K562 (cell line): Measurements from ENCODE around the gene SPTBN4. TPM values are rescaled to one million over a fixed set of nuclear protein-coding genes. Genes with fewer than 3 reads are reported as not detected.
A peak's percentile ranks its signal among the peaks of the same experiment; 100 is the strongest.

Experiments
- ATAC-seq: fragments of 200-7000 bp; cut with Tn5 transposase; 3 replicates; pipeline ENCODE4 v1.9.1; 2020; ENCODE audit warnings: moderate library complexity
- BruUV-seq: library from RNA; stranded (reverse); fragments of 400-500 nt; replicated peaks from 2 replicates; lab custom pipeline; 2021; lab: Mats Ljungman, UMichigan
- CTCF ChIA-PET: fragments of 300-600 bp; formaldehyde crosslinking; extraction: SDS; loops from one replicate; lab custom pipeline; 2021; ENCODE audit warnings: low intra/inter-chr PET ratio; lab: Yijun Ruan, JAX
- POLR2A ChIA-PET: fragments of 300-600, 350-650 bp; sonication (Branson Sonifier 250); formaldehyde crosslinking; extraction: SDS; loops from one replicate; lab custom pipeline; 2021; ENCODE audit warnings: antibody characterized with exemption, inconsistent platforms; lab: Yijun Ruan, JAX
- DNase-seq, 4 experiments: peaks; one replicate each; pipeline versions ENCODE4 v3.0.0 to v3.0.0-alpha.2; 2011 to 2018; ENCODE audit warnings: low spot score in 3 of 4, mixed read lengths in 3 of 4; ENCODE audit errors: extremely low read depth in 1 of 4
- FAIRE-seq: peaks from 2 replicates; lab custom pipeline; 2011; peaks lifted over from hg19 to GRCh38; lab: Jason Lieb, UNC
- H2AFZ ChIP-seq: 2 replicates; pipeline ENCODE4 v1.6.0; 2011; ENCODE audit warnings: low read depth, low read length, control low read depth, inconsistent platforms
- H3K27ac ChIP-seq: fragments of 200-600 bp; 3 replicates; pipeline ENCODE4 v1.8.0; 2011; ENCODE audit warnings: low read depth, mild to moderate bottlenecking, control low read depth, inconsistent platforms, low read length, moderate library complexity, mixed read lengths; ENCODE audit errors: extremely low read depth
- H3K27me3 ChIP-seq, 2 experiments: fragments of 300-600 bp in 1 of 2; 2 replicates in 1 of 2; 3 replicates in 1 of 2; pipeline versions ENCODE4 v1.6.0 to v1.8.0; 2011; ENCODE audit warnings: inconsistent platforms in 2 of 2, low read length in 2 of 2, mild to moderate bottlenecking in 1 of 2, mixed read lengths in 1 of 2, moderate library complexity in 1 of 2; ENCODE audit not compliant: control insufficient read depth in 2 of 2, insufficient read depth in 2 of 2
- H3K36me3 ChIP-seq: fragments of 300-600 bp; 3 replicates; pipeline ENCODE4 v1.8.0; 2011; ENCODE audit warnings: mild to moderate bottlenecking, low read length, inconsistent platforms; ENCODE audit not compliant: control insufficient read depth, insufficient read depth
- H3K4me1 ChIP-seq, 2 experiments: fragments of 200-600 bp in 1 of 2; replicated peaks in 1 of 2; 2 replicates in 1 of 2; 3 replicates in 1 of 2; pipeline versions ENCODE4 v1.5.1 to v1.8.0; 2011; ENCODE audit warnings: inconsistent platforms in 2 of 2, low read length in 2 of 2, mild to moderate bottlenecking in 1 of 2, mixed read lengths in 1 of 2, moderate library complexity in 1 of 2; ENCODE audit not compliant: control insufficient read depth in 2 of 2, insufficient read depth in 2 of 2
- H3K4me2 ChIP-seq: 2 replicates; pipeline ENCODE4 v1.6.1; 2011; ENCODE audit warnings: low read length, control low read depth, inconsistent platforms, mixed read lengths; ENCODE audit not compliant: insufficient read depth
- H3K4me3 ChIP-seq: fragments of 200-600 bp; sonication (generic), shearing (Covaris generic); 2 replicates; pipeline ENCODE4 v1.5.1; 2016; ENCODE audit warnings: control low read depth, inconsistent platforms
- H3K79me2 ChIP-seq: fragments of 200-600 bp; 3 replicates; pipeline ENCODE4 v1.8.0; 2011; ENCODE audit warnings: low read length, inconsistent platforms; ENCODE audit not compliant: control insufficient read depth, insufficient read depth
- H3K9ac ChIP-seq, 2 experiments: 2 replicates each; pipeline versions ENCODE4 v1.6.0 to v1.6.1; 2011; ENCODE audit warnings: low read depth in 2 of 2, low read length in 2 of 2, control low read depth in 1 of 2, inconsistent platforms in 1 of 2, mild to moderate bottlenecking in 1 of 2, mixed read lengths in 1 of 2; ENCODE audit not compliant: insufficient read depth in 1 of 2
- H3K9me1 ChIP-seq: one replicate; pipeline ENCODE4 v1.6.0; 2011; ENCODE audit warnings: inconsistent platforms, mild to moderate bottlenecking, low read length, moderate library complexity; ENCODE audit not compliant: control insufficient read depth, insufficient read depth
- H3K9me3 ChIP-seq: replicated peaks from 2 replicates; pipeline ENCODE4 v1.5.1; 2011; ENCODE audit warnings: low read depth, low read length, inconsistent platforms; ENCODE audit not compliant: control insufficient read depth, insufficient read depth
- H4K20me1 ChIP-seq: replicated peaks from 2 replicates; pipeline ENCODE4 v1.6.1; 2011; ENCODE audit warnings: low read length, inconsistent platforms, mixed read lengths; ENCODE audit not compliant: control insufficient read depth, insufficient read depth
- ADNP ChIP-seq: fragments of 200-800 bp; sonication (Bioruptor generic); IDR thresholded peaks from 2 replicates; pipeline ENCODE4 v1.6.1; 2016; ENCODE audit warnings: missing genetic modification characterization, missing compliant biosample characterization
- E2F6 ChIP-seq, 2 experiments: IDR thresholded peaks; 2 replicates each; pipeline ENCODE4 v1.6.1; 2011; ENCODE audit warnings: borderline replicate concordance in 1 of 2, control low read depth in 1 of 2, low read depth in 1 of 2, low read length in 1 of 2, mild to moderate bottlenecking in 1 of 2, mixed read lengths in 1 of 2, moderate library complexity in 1 of 2; ENCODE audit not compliant: insufficient read depth in 1 of 2, insufficient read length in 1 of 2, poor library complexity in 1 of 2, severe bottlenecking in 1 of 2; ENCODE audit errors: extremely low read depth in 1 of 2
- NKRF ChIP-seq: fragments of 450-650 bp; IDR thresholded peaks from 2 replicates; pipeline ENCODE4 v1.6.1; 2016; ENCODE audit warnings: borderline replicate concordance
- PHF21A ChIP-seq: fragments of 450-650 bp; IDR thresholded peaks from 2 replicates; pipeline ENCODE4 v1.6.1; 2017; ENCODE audit warnings: low read depth, borderline replicate concordance
- POLR2G ChIP-seq: fragments of 200-400 bp; formaldehyde crosslinking; IDR thresholded peaks from 2 replicates; pipeline ENCODE4 v1.6.1; 2017; ENCODE audit warnings: low read depth, mild to moderate bottlenecking, antibody characterized with exemption, low read length, moderate library complexity
- ZBTB40 ChIP-seq, 2 experiments: fragments of 450-650 bp in 1 of 2; sonication (generic) in 1 of 2; formaldehyde crosslinking in 1 of 2; IDR thresholded peaks; 2 replicates each; pipeline versions ENCODE4 v1.7.1 to v1.9.0; 2016 to 2022; ENCODE audit warnings: inconsistent platforms in 1 of 2, mild to moderate bottlenecking in 1 of 2, missing genetic modification reagents in 1 of 2
- ZNF707 ChIP-seq: fragments of 250-450 bp; sonication (Bioruptor Pico); conservative IDR thresholded peaks from 2 replicates; pipeline ENCODE4 v1.8.0; 2022; ENCODE audit warnings: inconsistent platforms, mild to moderate bottlenecking, moderate library complexity
- WGBS: fragments of 100-300 bp; shearing (Covaris generic); methylation state at CpG from one replicate; pipeline ENCODE4 v1.1.6; 2016; ENCODE audit warnings: low coverage, mixed read lengths; ENCODE audit not compliant: insufficient coverage; ENCODE audit errors: missing lambda C conversion rate; 5-methylcytosine and 5-hydroxymethylcytosine counted together
- in situ Hi-C: fragments of 300-500 bp; cut with MboI; formaldehyde crosslinking; loops from 4 replicates; pipeline ENCODE4 v1.15.0; 2018; ENCODE audit warnings: inconsistent platforms, mixed read lengths
- intact Hi-C: fragments of 100-400 bp; cut with micrococcal nuclease; formaldehyde crosslinking; loops from 2 replicates; pipeline ENCODE4 v1.14.2; 2022
- polyA plus RNA-seq, 8 experiments: library from polyadenylated mRNA; depleted of rRNA in 4 of 8; stranded (reverse) in 5 of 8; unstranded in 3 of 8; fragments of >200 nt; fragmentation: Nextera tagmentation in 2 of 8; fragmentation: Illumina TruSeq in 1 of 8; extraction: Ambion mirVana in 2 of 8; extraction: Trizol in 1 of 8; gene quantifications; 2 replicates each; pipeline versions ENCODE4 v1.2.1 to v1.2.3, GENCODE V29; 2011 to 2014; ENCODE audit warnings: inconsistent platforms in 1 of 8, missing spikeins in 1 of 8
- total RNA-seq, 7 experiments: library from RNA; depleted of rRNA in 6 of 7; stranded (reverse); fragments of >200 nt in 6 of 7; fragmentation: Illumina TruSeq in 2 of 7; extraction: Trizol in 2 of 7; gene quantifications; 2 replicates each; pipeline versions ENCODE4 v1.2.1 to v1.2.3, GENCODE V29; 2011 to 2021; ENCODE audit warnings: low replicate concordance in 1 of 7

Gene SPTBN4
- total and polyA plus RNA-seq, 9 of the 15 experiments (the other 6 are each of a cell fraction or from before 2014, with no cell fraction given) = 0.01 to 1.5 (median 0.86) TPM

- peak overlapping the region; percentile 50 for H2AFZ ChIP-seq
- intact Hi-C loops (no loop called here), in situ Hi-C loops (no loop called here)
- peak overlapping the region; percentile 50 for H3K4me3 ChIP-seq
- H3K9me1 ChIP-seq = peaks cover 4% of the 10 kb centered on the region
- no peaks in the 10 kb centered on the region for H3K27me3 ChIP-seq
- ChIA-PET CTCF (interaction anchor here (0.7 to 2.3 kb wide), 3 partner anchors 48 to 133 kb away, joined by 3 to 7 read pairs (median 7); no protein-coding TSS in a partner anchor), POLR2A (interaction anchor here (0.7 kb wide), 1 partner anchor 1257 kb away, joined by 3 read pairs; no protein-coding TSS in a partner anchor)
- peak overlapping the region; percentile 76 for H3K4me2 ChIP-seq
- H3K27ac ChIP-seq = peak overlapping the region; percentile 53; the same call in 2 of the 3 replicates
- peaks cover 36 to 74% of the 10 kb centered on the region in 2 experiments for H3K4me1 ChIP-seq
- FAIRE-seq (no peak), ATAC-seq (no peak), DNase-seq (no peak)
- BruUV-seq = no TSS peak
- H3K79me2 ChIP-seq = peaks cover 17% of the 10 kb centered on the region
- peaks cover 6% of the 10 kb centered on the region; the same call in 1 of the 2 replicates for H4K20me1 ChIP-seq
- WGBS = 9% methylated on average over 13 of the region's 18 CpGs
- no peaks in the 10 kb centered on the region for H3K9me3 ChIP-seq
- peak overlapping the region; percentile 52 to 84 for H3K9ac ChIP-seq
- H3K36me3 ChIP-seq = peaks cover 7% of the 10 kb centered on the region; the same call in 1 of the 3 replicates
- no peak for TF ChIP-seq ADNP
- 0 out of 2 replicates have a peak, but pooled peaks have one; percentile 8 for TF ChIP-seq POLR2G
- 0 out of 2 replicates have a peak, but pooled peaks have one; percentile 32 for TF ChIP-seq NKRF
- TF ChIP-seq ZBTB40 (IDR thresholded peaks at IDR 0.05) = peak; percentile 46; the same call in 1 of the 2 replicates
- TF ChIP-seq ZBTB40 (CRISPR knock-in tag; IDR thresholded peaks at IDR 0.05) = no peak
- peak in 1 of 2 experiments; percentile 38 for TF ChIP-seq E2F6 (IDR thresholded peaks at IDR 0.05; ENCODE audit: borderline replicate concordance in 1 of 2, extremely low read depth in 1 of 2, insufficient read depth in 1 of 2, insufficient read length in 1 of 2, low read depth in 1 of 2, low read length in 1 of 2, poor library complexity in 1 of 2, severe bottlenecking in 1 of 2)
- no peak for TF ChIP-seq ZNF707 (CRISPR knock-in tag)
- 0 out of 2 replicates have a peak, but pooled peaks have one; percentile 49 for TF ChIP-seq PHF21A
These were observed 130.6 kb downstream of the SPTBN4 start for GRCh38 chr19:40597329-40597838.
